Skin epidermis (tissue), 12 donors: ENCODE data around the gene MAT2A.
A peak's percentile ranks its signal among the peaks of the same experiment; 100 is the strongest.
"Not testable (repeated sequence)": the region's sequence is repeated elsewhere in the genome, so short reads cannot be mapped to it uniquely, and the experiment has no call there.

Experiments
- H3K27ac ChIP-seq, 21 experiments: fragments of 200-600 bp; sonication (generic) in 11 of 21; one replicate each; pipeline ENCODE4 v1.5.0; 2020; ENCODE audit warnings: mild to moderate bottlenecking in 3 of 21, inconsistent platforms in 2 of 21, moderate library complexity in 2 of 21
- H3K4me3 ChIP-seq, 7 experiments: fragments of 200-600 bp; sonication (generic) in 2 of 7; one replicate each; pipeline ENCODE4 v1.5.0; 2020; ENCODE audit warnings: inconsistent platforms in 2 of 7, mild to moderate bottlenecking in 2 of 7, moderate library complexity in 1 of 7

MAT2A gene

GRCh38 chr2:85590950-85591349 lies 52.0 kb downstream of the MAT2A start:
- Histone ChIP-seq H3K4me3 (no peak overlapping the region), H3K27ac (peak overlapping the region in 20 of 21 experiments; percentile 55 to 92 (median 80))

GRCh38 chr2:85591563-85591962 lies 52.6 kb downstream of the MAT2A start:
- H3K4me3 ChIP-seq: no peak overlapping the region
- peak overlapping the region in 20 of 21 experiments; percentile 55 to 92 (median 80) for H3K27ac ChIP-seq

- not testable (repeated sequence) for H3K4me3 ChIP-seq
- H3K27ac ChIP-seq: peak overlapping the region in 14 of 21 experiments; percentile 55 to 92 (median 82)
Observed at GRCh38 chr2:85592299-85592698, 53.3 kb downstream of the MAT2A start.

GRCh38 chr2:85593023-85593422 lies 54.1 kb downstream of the MAT2A start:
- H3K27ac ChIP-seq: peak overlapping the region in 3 of 21 experiments; percentile 52 to 90 (median 78)
- H3K4me3 ChIP-seq: no peak overlapping the region
